ENCODE results near the gene ATP8A2.

The ATP8A2 gene

DNA sequence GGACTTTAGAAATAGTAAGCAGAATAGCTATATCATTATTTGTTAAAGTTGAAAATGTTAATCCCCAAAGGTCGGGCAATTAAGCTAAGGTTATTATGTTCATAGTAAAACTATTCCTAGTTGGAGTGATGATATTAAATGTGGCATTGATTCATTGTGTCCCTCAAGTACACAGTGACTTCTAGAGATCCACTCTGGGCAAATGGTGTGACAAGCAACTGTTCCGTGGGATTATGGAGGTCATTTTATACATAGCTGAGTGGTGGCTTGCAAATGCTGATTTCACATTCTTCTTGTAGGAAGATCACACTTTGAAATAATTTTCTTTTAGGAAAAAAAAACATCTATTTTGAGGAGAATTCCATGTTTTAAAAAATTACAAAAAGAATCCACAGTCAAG is 317.8 kb downstream of the ATP8A2 start:
- DNase-seq, result no peak

DNA sequence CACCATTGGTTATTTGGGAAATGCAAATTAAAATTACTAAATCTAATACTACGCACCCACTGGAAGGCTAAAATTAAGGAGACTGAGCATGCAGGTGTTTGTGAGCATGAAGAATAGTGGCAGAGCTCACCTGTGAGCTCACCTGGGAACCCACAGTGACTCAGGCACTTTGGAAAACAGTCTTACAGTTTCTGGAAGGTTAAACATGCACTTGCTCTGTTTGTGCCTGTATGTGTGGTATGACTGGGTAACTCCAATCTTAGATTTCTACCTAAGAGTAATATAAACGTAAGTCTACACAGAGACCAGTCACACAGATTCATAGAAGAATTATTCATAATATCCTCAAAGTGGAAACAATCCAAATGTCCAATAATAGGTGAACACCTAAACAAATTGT is 318.8 kb downstream of the ATP8A2 start:
- DNase-seq, result no peak

DNA sequence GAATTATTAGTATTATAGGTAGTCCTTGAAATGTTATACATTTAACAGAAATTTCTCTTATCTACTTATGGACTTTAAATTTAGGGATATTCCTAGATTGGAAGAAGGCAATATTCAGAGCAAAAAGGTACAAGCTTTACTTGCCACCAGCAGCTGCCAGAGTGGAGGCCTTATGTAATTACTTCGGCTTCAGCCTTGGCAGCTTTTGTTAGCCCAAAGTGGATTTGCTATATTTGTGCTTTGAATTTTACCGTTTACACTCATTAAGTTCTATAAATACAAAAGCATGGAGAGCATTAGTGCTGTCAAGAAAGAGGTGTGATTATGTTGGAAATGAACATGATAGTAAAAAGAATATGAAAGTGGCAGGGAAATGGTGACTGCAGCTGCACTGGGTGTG is 319.9 kb downstream of the ATP8A2 start:
- DNase-seq, result no peak

DNA sequence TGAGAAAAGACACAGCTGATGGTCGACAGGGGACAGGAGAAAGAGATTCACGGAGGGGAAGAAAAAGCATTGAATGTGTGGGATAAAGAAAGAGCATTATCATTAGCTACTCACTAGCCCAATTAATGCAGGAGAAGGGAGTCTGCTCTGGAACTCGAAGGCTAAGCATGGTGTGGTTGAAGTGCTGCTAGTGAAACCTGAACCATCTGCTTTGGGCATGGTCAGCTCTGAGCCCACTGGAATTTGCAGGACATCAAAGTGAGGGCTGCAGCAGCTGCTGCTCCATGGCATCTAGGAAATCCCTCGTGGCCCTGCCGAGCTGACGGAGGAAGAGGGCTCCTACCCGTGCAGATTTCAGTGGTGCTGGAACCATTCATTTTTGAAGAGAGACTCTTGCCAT is 320.3 kb downstream of the ATP8A2 start:
- DNase-seq, result no peak

DNA sequence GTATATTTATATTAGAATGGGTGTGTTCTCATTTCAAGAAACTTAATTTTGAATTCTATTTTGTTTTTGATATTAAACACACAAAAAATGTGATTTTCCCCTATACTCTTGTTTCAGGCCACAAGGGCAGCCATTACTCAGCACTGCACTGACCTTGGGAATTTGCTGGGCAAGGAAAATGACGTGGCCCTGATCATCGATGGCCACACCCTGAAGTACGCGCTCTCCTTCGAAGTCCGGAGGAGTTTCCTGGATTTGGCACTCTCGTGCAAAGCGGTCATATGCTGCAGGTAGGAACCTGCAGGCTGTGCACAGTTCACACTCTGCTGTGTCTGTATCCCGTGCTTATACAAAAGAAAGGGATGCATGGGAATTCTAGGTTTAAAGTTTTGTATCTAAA is 327.3 kb downstream of the ATP8A2 start:
- no peak for DNase-seq

DNA sequence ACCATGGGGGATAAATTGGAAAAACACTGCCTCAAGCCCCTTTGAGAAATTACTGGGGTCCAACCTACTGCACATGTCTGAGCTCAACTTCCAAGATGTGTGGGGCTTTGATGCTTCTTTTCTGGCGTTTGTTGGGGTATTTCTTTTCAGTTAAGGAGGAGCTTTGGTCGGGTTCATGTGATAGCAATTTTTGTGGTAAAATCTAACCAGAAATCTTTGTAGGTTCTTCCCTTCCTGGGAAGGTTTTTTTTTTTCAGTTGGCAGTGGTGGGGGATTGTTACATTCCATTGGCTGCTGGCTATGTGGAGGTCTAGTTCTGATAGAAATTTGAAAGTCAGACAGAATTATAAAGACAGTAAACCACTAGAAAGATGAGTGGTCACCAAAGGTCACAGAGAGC is 327.8 kb downstream of the ATP8A2 start:
- DNase-seq, result no peak

DNA sequence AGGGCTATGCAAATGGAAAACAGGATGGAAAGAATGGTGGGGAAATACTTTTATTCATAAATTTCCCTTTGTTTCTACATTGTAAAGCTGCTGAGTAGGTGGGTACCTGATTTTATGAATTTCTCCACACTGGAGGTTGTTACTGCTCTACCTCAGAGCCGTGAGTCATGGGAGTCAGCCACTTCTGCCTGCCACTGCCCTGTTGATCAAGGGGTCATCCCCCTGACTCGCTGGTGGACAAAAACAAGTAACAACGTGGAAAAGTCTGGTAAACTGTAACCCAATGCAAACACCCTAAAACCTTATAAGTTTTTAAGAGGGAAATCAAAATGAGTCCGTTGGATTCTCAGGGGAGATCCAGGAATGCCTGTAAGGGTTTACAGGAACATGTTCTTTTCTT is 329.5 kb downstream of the ATP8A2 start:
- DNase-seq, result no peak

DNA sequence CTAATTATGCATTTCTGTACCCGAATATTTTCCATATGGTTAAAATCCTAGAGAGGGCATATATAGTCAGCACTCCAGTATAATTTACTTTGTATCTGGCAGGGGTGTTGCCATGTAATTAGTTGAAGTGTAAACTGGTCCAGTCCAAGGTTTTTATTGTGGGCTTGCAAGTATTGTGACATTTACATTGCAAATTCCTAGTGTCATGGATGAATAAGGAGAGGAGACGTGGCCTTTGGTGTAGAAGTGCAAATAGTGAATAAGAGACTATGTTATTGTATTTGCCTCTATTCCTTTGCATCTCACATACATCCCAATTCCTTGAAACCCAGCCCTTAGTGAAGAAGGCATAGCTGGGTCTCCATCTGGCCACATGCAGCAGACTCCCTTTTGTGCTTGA is 330.6 kb downstream of the ATP8A2 start:
- no peak for DNase-seq

DNA sequence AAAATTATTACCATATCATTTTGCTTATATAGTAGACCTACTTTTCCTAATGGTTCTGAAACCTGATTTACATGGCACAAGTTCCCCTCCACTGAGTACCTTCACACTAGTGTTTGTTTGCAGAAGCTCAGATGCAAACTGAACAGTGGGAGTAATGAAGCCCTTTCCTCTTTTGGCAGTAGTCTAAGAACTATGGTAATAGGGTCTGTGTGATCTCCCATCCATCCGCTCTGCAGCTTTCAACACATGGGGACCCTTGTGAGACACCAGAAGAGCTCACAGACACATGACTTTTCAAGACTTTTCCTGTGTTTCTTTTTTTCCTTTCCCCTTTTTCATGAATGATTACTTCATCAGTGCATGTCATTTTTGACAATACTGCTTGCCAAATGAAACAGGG is 336.0 kb downstream of the ATP8A2 start:
- no peak for DNase-seq

DNA sequence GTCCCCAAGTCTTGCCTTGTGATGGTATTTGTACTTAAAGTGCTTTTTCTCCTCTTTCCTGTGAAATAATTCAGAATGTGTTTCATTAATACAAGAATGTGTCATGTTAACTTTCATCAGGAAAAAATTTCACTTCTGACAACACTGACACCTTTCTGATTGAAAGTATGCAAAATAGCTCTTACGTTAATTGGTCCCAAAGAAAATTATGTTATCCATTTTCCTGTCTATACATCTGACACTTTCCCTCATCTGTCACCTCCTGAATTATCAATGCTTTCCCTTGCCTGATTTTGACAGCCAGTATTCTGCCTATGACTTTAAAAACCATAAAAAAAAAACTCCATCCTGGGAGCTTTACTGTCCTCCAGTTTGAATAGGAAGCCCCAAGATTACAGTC is 336.5 kb downstream of the ATP8A2 start:
- DNase-seq, result no peak

DNA sequence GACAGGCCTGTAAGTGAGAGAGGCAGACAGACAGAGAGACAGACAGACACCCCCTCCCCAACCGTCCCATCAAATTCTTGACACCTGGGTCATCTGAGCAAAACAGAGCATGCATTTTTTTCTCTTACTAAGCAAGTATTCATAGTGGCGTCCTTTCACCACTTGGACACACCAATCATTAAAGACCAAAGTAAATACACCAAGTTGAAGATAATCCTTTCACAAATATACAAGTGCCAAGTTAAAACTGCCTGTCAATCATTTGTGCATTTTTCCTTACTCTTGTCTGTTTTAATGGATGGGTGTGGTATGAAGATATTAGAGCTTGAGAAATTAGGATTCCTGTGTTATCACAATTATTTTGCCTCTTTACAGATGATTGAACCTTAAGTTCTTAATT is 337.3 kb downstream of the ATP8A2 start:
- no peak for DNase-seq

DNA sequence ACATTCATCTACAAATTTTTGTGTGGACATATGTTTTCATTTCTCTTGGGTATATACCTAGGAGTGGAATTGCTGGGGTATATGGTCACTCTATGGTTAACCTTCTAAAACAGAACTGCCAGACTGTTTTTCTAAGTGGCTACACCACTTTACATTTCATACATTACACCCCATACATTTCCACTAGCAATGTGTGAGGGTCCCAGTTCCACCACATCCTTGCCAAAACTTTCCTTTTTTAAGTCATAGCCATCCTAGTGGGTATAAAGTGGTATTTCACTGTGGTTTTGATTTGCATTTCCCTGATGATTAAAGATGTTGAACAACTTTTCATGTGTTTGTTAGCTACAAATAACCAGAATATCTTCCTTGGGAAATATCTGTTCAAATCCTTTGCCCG is 344.0 kb downstream of the ATP8A2 start:
- no peak for DNase-seq

DNA sequence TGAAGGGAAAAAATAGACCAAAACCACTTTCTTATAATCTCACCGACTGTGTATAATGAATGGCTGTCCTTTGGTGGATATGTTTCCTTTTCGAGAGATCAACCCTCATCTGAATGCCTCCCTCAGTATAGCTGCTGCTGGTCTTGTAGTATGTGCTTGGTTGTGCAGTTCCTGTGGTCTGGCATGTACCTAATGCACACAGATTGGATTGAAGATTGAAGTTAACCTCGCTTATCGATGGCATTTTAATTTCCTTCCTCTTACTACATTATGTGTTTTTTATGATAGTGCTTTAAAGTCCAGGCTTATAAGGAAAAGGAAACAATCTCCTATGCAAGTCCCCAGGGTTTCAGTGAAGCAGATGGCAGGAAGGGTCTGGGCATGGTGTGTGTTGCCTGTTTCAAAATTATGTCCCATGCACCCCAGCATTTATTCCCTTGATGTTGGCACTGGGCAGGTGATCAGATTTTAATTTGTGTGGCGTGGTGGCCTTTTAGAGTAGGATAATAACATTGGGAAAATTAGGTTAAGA is 346.0 kb downstream of the ATP8A2 start:
- no peak for DNase-seq

DNA sequence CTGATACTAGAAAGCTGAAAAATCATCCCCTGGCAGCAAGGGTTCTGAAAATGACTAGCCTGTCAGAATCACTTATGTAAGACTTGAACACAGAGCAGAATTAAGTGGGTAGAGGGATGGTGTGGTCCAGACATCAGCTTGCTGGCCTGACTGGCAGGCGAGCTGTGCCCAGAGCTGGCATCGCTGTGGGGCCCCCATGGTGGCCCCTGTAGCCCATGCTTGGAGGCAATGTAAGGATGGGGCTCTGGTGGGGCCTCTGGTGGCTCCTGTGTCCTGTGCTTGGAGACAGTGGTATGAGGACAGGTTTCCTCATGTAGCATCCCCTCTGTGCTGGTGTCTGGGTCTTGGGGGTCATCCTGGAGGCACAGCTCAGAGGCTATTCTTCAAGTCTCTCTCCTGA is 347.9 kb downstream of the ATP8A2 start:
- DNase-seq, result no peak

DNA sequence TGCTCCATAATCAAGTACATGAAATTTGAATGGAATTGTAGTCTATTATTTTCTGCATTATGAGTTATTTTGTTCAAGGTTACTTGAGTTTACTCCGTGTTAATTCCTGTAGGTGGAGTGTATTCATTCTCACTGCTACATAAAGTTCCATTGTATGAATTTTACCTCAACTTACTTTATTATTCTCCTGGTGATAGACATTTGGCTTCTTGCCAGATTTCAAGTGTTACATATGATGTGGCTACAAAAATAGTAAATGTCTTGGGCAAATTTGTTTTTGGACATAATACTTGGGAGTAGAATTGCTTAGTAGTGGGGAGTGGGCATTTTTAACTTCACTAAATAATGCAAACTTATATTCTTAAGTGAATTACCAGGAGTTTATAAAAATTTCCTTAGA is 351.1 kb downstream of the ATP8A2 start:
- DNase-seq, result no peak

DNA sequence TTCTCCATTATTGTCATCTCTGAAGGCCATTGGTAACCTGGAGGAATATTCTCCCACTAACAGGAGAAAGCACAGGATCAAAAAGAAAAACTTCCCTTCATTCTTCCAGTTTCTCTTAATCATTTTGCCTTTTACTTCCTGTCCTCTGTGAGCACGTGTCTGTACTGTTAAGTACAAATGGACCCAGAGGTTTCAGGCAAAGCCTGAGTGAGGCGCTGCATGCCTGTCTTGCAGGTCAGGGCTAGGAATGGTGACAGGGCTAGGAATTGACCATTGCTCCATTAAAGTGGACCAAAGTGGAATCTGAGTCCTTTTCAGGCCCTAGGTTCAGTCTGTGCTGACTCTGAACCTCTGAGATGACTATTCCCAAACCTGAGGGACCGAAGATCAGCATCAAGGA is 353.3 kb downstream of the ATP8A2 start:
- DNase-seq, result no peak

DNA sequence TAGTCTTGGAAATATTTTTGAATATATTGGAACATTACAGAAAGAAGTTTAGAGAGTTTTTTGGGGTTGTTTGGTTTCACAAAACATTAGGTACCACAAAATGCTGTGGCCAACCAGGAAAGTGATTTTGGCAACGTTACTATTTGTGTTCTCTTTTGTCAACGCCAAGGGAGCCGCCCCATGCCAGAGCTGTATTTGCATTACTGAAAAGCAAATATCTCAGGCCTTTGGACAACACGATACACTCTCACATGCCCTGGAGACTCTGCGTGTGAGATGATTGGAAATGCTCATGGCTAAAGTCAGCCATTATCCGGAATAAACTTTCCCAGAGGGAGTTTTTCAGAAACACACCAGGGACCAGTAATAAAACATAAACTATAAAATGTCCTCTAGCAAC is 355.5 kb downstream of the ATP8A2 start:
- DNase-seq, result no peak

DNA sequence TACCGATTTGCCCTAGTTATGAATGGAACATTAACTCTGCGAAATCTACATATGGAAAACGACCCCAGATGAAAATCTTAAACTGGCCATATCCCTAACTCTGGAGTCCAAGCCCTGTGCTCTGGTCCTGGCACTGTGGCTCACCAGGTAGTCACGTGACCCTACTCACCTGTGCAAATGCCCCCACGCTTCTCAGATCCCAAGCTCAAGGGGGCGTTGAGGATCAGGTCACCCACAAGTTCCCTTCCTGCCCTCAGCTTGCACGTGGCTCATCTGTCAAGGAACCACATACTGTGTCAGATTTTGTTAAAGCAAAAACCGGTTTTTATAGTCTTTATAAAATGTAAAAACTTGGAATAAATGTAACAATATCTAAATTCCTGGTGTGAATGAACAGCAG is 356.0 kb downstream of the ATP8A2 start:
- no peak for DNase-seq

DNA sequence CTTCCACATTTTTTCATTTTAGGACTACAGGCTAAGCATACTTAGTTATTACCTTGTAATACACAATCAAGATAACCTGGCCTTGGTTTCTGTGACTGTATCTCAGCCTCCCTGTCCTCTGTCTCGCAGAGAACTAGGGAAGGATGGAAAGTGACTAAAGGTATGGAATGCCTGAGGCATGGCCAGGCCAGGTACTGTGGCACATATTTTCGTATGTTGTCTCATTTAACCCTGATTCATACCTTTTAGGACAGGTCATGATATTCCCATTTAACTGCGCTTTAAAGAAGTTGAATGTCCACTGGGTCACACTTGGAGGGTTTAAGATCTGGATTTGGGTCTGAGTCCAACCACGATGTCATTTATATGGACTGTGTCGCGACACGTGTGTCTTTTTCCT is 357.4 kb downstream of the ATP8A2 start:
- no peak for DNase-seq

DNA sequence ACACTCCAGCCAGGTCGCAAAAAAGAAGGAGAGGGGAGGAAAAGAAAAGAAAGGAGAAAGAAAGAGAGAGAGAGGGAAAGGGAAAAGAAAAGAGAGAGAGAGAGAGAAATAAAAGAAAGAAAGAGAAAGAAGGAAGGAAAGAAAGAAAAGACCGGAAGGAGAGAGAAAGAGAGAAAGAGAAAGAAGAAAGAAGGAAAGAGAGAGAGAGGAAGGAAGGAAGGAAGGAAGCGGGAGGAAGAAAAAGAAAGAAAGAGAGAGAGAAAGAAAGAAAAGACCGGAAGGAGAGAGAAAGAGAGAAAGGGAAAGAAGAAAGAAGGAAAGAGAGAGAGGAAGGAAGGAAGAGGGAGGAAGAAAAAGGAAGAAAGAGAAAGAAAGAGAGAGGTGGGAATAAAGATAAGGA is 359.3 kb downstream of the ATP8A2 start:
- DNase-seq, result no peak

DNA sequence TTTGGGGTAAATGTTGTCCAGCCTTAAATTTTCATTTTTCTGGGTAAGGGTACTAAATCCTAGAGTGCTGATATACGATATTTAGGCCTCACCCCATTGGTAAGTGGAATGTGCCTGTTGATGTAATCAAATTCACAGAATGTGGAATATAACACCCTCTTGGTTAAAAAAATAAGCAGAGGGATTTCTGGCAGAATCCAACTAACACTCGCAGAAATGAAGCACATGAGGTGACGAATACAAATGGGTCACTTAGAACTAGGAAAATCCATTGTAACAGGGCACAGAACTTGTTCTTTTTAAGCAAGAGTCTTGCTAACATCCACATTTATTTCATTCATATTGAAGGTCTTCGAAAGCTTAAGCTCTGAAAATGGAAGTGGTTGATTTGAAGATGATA is 359.8 kb downstream of the ATP8A2 start:
- DNase-seq, result no peak

DNA sequence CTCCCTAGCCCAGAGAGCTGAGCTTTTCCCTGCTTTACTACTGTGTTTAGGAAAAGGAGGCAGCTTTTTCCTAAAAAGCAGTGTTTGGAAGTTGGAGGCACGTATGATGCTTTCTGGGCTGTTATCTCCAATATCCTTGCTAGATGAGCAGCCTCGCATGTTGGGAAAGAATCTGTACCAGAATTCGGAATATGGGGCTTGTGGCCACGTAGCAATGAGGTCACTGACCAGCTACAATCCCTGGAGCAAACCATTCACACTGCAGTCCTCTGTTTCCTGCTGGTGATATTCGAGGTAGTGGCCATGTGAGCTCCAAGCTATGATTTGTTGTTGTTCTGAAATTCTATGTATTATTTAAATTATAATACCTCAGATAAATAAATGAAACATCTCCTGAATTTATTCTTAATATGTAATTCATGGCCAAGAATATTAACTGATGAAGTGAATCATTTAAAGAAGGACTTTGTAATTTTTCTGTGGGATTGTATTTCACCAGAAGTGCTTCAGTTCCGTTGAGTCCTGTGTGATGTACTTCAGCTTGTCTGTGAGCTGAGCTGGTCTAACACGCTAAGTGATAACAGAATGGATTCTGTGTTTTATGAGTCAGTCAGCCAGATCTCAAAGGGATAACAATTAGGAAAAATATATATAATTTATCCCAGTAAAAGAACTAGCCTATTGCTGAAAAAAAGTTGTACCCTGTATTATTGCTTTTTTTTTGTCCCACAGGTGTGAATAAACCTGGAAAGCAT is 360.5 kb downstream of the ATP8A2 start:
- no peak for DNase-seq

DNA sequence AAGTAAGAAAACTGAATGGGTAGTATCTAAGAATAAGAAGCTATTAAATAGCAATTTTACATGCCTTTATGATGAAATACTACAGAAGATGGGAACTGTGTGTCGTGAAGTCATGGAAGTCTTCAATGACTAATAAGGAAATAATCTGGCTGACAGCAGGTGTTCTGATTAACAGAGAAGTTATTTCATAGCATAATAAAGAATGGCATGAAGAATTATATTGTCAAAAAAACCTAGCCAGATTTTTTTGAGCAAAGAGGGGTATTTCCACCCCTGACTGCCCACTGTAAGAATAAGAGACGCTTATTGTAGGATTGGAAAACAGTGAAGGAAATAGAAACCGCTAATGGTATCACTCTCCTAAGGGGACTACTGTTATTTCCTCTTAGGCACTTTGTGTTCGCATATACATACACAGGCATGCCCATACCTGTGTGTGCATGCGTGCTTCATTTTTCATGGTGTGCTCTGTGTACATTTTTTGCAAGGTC is 361.3 kb downstream of the ATP8A2 start:
- DNase-seq, result no peak

DNA sequence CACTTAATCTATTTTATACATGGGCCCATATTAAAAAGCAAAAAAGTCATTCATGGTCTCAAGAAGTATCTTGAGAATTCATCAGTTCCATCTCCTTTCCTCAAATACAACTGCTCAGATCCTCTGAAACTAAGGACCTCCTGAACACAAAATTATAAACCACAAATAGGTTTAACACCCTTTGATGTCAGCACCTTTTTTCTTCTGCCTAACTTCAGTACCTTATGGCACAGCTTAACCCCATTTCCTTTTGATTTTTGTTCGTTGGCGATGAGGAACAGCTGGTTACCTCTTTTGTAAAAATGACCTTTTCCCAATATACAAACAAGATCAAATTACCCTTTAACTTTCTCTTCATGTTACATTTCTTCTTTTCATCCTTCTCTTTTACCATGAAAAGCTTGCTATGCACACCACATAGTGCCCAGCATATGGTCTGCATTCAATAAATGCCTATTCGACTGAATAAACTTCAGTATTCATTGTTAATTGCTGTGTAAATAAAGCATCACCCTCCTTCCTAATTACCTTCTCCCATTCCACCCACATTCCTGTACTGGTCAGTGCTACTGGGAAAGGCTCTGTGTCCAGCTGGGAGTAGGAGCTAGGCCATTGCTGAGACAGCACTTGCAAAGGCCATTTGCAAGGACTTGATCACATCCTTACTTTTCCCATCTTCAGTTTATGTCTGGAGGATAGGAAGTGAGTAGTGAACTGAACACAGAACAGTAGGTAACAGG is 362.1 kb downstream of the ATP8A2 start:
- no peak for DNase-seq
